ENCODE data around the gene C1QTNF6. TPM values are rescaled to one million over a fixed set of nuclear protein-coding genes. Genes with fewer than 3 reads are reported as not detected.

C1QTNF6 gene
- polyA plus RNA-seq, 2 donors: 1.3 to 4.9 TPM

DNA sequence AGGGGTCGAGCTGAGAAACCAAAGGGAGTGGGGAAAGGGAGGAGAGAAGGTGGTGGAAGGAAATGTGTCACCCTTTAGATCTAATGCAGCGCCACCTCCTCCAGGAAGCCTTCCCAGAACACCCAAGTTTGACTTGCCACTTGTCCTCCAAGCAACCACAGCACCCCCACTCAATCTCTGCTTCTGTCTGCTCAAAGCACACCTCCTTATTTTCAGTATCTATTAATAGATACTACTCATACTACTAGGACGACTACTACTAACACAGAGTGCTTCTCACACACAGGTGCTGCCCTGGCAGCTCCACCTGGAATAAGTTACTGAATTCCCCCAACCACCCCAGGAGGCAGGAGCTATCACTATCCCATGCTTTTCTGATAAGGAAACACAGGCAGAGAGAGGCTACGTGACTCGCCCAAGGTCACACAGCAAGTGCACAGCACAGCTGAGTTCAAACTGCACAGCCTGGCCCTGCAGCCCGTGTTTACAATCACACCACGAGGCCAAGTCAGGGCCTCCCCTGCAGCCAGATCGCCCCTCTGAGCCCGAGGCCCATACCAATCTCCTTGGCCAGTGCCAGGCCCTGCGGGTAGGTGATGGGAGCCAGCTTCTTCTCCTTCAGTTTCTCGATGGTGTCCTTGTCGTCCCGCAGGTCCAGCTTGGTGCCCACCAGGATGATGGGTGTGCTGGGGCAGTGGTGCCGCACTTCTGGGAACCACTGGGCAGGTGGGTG, 42.8 kb upstream of the C1QTNF6 start:
- no peaks in the 10 kb centered on the region for H3K27me3 ChIP-seq (ENCODE audit: control insufficient read depth in 1 of 2, insufficient read depth in 2 of 2, low read length in 2 of 2)
- 62 to 69% methylated on average over 14 of the region's 14 CpGs for WGBS, 2 donors
- no peak overlapping the region for H3K4me3 ChIP-seq (ENCODE audit: low read depth in 1 of 2, low read length in 2 of 2)
- no peaks in the 10 kb centered on the region for H3K9me3 ChIP-seq (ENCODE audit: control insufficient read depth in 2 of 2, insufficient read depth in 1 of 2, low read depth in 1 of 2, low read length in 1 of 2)
- no peak overlapping the region for H3K27ac ChIP-seq (ENCODE audit: low read depth in 2 of 2, low read length in 1 of 2)
- peaks cover 2 to 4% of the 10 kb centered on the region in 2 donors for H3K4me1 ChIP-seq (ENCODE audit: control insufficient read depth in 2 of 2, insufficient read depth in 2 of 2, low read length in 1 of 2)
- peaks cover 0 to 6% of the 10 kb centered on the region in 2 donors for H3K36me3 ChIP-seq (ENCODE audit: control insufficient read depth in 2 of 2, insufficient read depth in 2 of 2, low read length in 1 of 2)

DNA sequence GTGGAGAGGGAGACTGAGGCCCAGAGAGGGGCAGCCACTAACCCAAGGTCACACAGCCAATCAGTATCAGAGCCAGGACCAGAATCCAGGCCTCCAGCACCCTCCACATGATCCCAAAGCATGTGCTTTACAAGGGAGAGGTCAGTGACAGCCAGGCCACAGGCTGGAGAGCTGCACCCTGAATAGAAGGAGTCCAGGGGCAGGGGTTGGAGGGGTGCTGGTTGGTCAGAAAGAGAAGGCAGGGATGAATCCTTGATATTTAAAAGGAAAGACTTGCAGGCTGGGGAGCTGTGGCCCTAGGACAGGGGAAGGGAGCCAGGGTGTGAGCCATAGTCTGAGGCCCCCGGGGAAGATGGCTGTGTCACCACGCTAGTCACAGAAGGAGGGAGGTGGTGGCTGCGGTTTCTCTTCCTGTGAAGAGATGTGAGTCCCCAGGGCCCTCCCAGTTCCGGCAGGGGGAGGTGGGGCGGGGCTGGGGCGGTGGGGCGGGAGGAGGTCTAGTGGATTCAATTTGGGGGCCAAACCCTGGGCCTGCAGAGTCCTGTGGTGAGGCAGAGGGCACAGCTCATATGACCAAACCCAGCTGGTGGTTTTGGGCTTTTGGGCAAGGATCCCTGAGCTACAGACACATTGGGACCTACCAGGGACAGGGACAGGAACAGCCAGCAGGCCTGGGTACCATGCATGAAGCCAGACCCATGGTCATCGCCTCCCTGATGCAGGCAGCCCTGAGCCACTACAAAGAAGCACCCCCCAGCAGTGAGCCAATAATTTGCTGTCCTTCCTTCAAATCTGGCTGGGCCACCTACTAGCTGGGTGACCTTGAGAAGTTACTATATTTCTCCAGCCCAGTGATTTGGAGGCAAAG, 42.0 kb upstream of the C1QTNF6 start:
- Histone ChIP-seq H3K4me3 (ENCODE audit: low read depth in 1 of 2, low read length in 2 of 2) (no peak overlapping the region), H3K27ac (ENCODE audit: low read depth in 2 of 2, low read length in 1 of 2) (peak overlapping the region; percentile 58 to 66), H3K27me3 (ENCODE audit: control insufficient read depth in 1 of 2, insufficient read depth in 2 of 2, low read length in 2 of 2) (no peaks in the 10 kb centered on the region), H3K9me3 (ENCODE audit: control insufficient read depth in 2 of 2, insufficient read depth in 1 of 2, low read depth in 1 of 2, low read length in 1 of 2) (no peaks in the 10 kb centered on the region), H3K36me3 (ENCODE audit: control insufficient read depth in 2 of 2, insufficient read depth in 2 of 2, low read length in 1 of 2) (peaks cover 0 to 6% of the 10 kb centered on the region in 2 donors), H3K4me1 (ENCODE audit: control insufficient read depth in 2 of 2, insufficient read depth in 2 of 2, low read length in 1 of 2) (peaks cover 2 to 4% of the 10 kb centered on the region in 2 donors)
- 46 to 54% methylated on average over 8 of the region's 8 CpGs for WGBS, 2 donors

DNA sequence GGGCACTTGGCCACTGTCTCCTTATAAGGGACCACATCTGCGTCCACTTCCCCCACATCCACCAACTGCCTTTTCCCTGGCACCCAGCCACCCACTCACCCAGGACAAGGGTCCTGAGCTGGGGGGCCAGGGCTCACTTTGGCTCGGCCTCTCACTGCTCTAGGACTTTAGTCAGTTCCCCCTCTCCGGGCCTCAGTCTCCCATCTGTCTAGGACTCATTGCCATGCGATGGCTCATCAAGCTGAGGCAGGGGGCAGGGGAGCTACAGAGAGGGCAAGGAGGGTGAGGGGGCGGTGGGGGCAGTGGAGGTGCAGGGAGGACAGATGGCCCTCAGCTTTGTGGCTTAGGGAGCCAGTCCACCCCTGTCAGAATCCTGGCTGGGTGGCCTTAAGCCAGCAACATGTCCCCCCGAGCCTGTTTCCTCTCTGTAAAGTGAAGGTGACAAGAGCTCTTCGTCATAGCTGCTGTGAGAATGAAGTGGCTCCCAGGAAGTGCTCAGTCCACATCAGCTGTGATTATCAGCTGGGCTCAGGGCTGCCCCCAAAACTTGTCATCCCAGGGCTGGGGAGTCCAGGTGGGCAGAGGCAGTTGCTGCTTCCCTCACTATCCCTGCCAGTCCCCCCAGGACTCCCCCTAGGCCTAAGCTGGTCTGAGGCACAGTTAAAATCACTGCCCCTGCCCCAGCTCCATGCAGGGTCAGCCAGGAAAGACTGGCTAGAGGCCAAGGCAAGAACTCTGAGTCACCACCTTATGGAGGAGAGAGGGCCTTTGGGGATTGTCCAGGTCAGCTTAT, 41.2 kb upstream of the C1QTNF6 start:
- no peaks in the 10 kb centered on the region for H3K27me3 ChIP-seq (ENCODE audit: control insufficient read depth in 1 of 2, insufficient read depth in 2 of 2, low read length in 2 of 2)
- no peak overlapping the region for H3K4me3 ChIP-seq (ENCODE audit: low read depth in 1 of 2, low read length in 2 of 2)
- WGBS, 2 donors: 59 to 60% methylated on average over 7 of the region's 7 CpGs
- H3K9me3 ChIP-seq (ENCODE audit: control insufficient read depth in 2 of 2, insufficient read depth in 1 of 2, low read depth in 1 of 2, low read length in 1 of 2): no peaks in the 10 kb centered on the region
- peak overlapping the region; percentile 58 to 66 for H3K27ac ChIP-seq (ENCODE audit: low read depth in 2 of 2, low read length in 1 of 2)
- H3K36me3 ChIP-seq (ENCODE audit: control insufficient read depth in 2 of 2, insufficient read depth in 2 of 2, low read length in 1 of 2): peaks cover 0 to 6% of the 10 kb centered on the region in 2 donors
- peaks cover 2 to 4% of the 10 kb centered on the region in 2 donors for H3K4me1 ChIP-seq (ENCODE audit: control insufficient read depth in 2 of 2, insufficient read depth in 2 of 2, low read length in 1 of 2)

DNA sequence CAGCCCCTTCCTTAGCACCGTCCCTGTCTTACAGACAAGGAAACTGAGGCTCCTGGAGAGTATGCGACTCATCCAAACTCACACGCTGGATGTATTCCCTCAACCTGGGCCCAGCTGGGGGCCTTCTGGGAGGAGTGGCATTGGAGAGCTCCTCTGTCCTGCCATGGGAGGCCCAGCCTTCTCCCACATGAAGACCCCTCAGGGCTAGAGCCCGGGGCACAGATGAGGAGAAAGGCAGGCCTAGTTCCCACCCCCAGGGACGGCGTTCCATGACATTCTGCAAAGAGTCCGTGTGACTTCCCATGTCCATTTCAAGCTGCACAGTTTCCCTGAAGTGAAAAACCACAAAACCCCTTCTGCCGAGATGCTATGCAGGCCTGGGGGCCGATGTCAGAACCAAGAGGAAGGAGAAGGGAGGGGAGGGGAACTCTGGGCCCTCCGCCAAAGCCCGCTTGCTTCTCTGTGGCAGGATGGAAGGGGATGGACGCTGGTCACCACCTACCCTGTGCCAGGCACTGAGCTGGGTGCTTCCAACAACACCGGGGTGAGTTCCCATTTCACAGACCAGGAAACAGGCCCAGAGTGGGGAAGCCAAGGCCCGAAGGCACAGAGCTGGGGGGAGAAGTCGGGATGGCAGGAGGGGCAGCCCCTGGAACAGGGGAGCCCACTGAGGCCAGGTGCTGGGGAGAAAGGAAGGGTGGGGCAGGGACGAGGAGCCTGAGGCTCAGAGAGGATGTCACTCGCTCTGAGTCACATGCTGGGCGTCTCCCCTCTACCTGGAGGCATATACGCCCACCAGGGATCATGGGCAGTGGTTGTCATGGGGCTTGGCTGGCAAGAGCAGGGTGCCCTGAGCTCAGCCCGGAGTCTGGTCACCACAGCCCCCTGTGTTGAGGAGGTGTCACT, 40.3 kb upstream of the C1QTNF6 start:
- Histone ChIP-seq H3K4me3 (ENCODE audit: low read depth in 1 of 2, low read length in 2 of 2) (no peak overlapping the region), H3K27me3 (ENCODE audit: control insufficient read depth in 1 of 2, insufficient read depth in 2 of 2, low read length in 2 of 2) (no peaks in the 10 kb centered on the region), H3K27ac (ENCODE audit: low read depth in 2 of 2, low read length in 1 of 2) (peak overlapping the region; percentile 13 to 58), H3K36me3 (ENCODE audit: control insufficient read depth in 2 of 2, insufficient read depth in 2 of 2, low read length in 1 of 2) (peaks cover 0 to 6% of the 10 kb centered on the region in 2 donors), H3K4me1 (ENCODE audit: control insufficient read depth in 2 of 2, insufficient read depth in 2 of 2, low read length in 1 of 2) (peaks cover 2 to 4% of the 10 kb centered on the region in 2 donors), H3K9me3 (ENCODE audit: control insufficient read depth in 2 of 2, insufficient read depth in 1 of 2, low read depth in 1 of 2, low read length in 1 of 2) (no peaks in the 10 kb centered on the region)
- WGBS, 2 donors: 50 to 54% methylated on average over 20 of the region's 20 CpGs

GRCh38 chr22:37226514-37226913, 38.5 kb upstream of the C1QTNF6 start:
- H3K27ac ChIP-seq (ENCODE audit: low read depth in 2 of 2, low read length in 1 of 2): no peak overlapping the region
- H3K36me3 ChIP-seq (ENCODE audit: control insufficient read depth in 2 of 2, insufficient read depth in 2 of 2, low read length in 1 of 2): peaks cover 0 to 2% of the 10 kb centered on the region in 2 donors
- H3K4me1 ChIP-seq (ENCODE audit: control insufficient read depth in 2 of 2, insufficient read depth in 2 of 2, low read length in 1 of 2): peaks cover 2 to 4% of the 10 kb centered on the region in 2 donors
- WGBS, 2 donors: 83 to 93% methylated on average over 14 of the region's 14 CpGs
- no peaks in the 10 kb centered on the region for H3K27me3 ChIP-seq (ENCODE audit: control insufficient read depth in 1 of 2, insufficient read depth in 2 of 2, low read length in 2 of 2)
- H3K9me3 ChIP-seq (ENCODE audit: control insufficient read depth in 2 of 2, insufficient read depth in 1 of 2, low read depth in 1 of 2, low read length in 1 of 2): peaks cover 0 to under 1% of the 10 kb centered on the region in 2 donors
- no peak overlapping the region for H3K4me3 ChIP-seq (ENCODE audit: low read depth in 1 of 2, low read length in 2 of 2)

DNA sequence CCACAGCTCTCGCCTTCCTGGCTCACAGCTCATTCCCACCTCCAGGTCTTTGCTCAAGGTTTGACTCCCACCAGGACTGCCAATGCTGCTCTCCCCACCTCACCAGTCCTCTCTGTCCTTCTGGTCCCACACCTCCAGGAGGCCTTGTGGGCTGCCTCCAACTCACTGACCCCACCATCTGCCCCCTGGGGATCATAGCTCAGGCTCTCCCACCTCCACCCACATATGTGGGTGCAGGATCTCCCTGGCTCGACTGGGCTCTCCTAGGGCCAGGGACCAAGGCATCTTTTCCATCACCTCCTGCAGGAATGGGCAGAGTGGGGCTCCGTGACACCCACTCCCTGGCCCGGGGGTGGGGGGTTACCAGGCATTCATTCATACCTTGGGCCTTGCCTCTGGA, 38.0 kb upstream of the C1QTNF6 start:
- peaks cover 2 to 4% of the 10 kb centered on the region in 2 donors for H3K4me1 ChIP-seq (ENCODE audit: control insufficient read depth in 2 of 2, insufficient read depth in 2 of 2, low read length in 1 of 2)
- H3K4me3 ChIP-seq (ENCODE audit: low read depth in 1 of 2, low read length in 2 of 2): no peak overlapping the region
- no peak overlapping the region for H3K27ac ChIP-seq (ENCODE audit: low read depth in 2 of 2, low read length in 1 of 2)
- H3K36me3 ChIP-seq (ENCODE audit: control insufficient read depth in 2 of 2, insufficient read depth in 2 of 2, low read length in 1 of 2): no peaks in the 10 kb centered on the region
- peaks cover 0 to 4% of the 10 kb centered on the region in 2 donors for H3K9me3 ChIP-seq (ENCODE audit: control insufficient read depth in 2 of 2, insufficient read depth in 1 of 2, low read depth in 1 of 2, low read length in 1 of 2)
- H3K27me3 ChIP-seq (ENCODE audit: control insufficient read depth in 1 of 2, insufficient read depth in 2 of 2, low read length in 2 of 2): no peaks in the 10 kb centered on the region
- WGBS, 2 donors: 86 to 88% methylated on average over 4 of the region's 4 CpGs

DNA sequence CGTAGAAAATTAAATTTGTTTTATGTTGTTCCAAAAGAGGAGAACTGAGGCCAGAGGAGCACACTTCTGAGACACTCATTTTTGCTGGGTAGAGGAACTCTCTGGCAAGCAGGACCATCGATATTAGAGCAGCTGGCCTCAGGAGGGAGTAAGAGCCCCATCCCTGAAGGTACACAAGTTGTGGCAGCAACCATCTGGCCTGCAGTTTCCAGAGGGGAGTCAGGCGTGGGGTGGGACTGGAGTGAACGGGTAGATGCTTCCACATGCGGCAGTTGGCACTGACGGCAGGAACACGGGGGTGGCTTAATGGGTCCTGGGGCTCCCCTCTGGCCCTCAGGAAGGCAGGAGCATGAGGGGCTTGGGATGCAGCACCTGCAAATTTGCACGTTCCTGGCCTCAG, 37.4 kb upstream of the C1QTNF6 start:
- no peaks in the 10 kb centered on the region for H3K36me3 ChIP-seq (ENCODE audit: control insufficient read depth in 2 of 2, insufficient read depth in 2 of 2, low read length in 1 of 2)
- H3K4me3 ChIP-seq (ENCODE audit: low read depth in 1 of 2, low read length in 2 of 2): no peak overlapping the region
- no peak overlapping the region for H3K27ac ChIP-seq (ENCODE audit: low read depth in 2 of 2, low read length in 1 of 2)
- H3K4me1 ChIP-seq (ENCODE audit: control insufficient read depth in 2 of 2, insufficient read depth in 2 of 2, low read length in 1 of 2): peaks cover 2 to 7% of the 10 kb centered on the region in 2 donors
- no peaks in the 10 kb centered on the region for H3K27me3 ChIP-seq (ENCODE audit: control insufficient read depth in 1 of 2, insufficient read depth in 2 of 2, low read length in 2 of 2)
- peaks cover 0 to 4% of the 10 kb centered on the region in 2 donors for H3K9me3 ChIP-seq (ENCODE audit: control insufficient read depth in 2 of 2, insufficient read depth in 1 of 2, low read depth in 1 of 2, low read length in 1 of 2)
- 50 to 74% methylated on average over 8 of the region's 8 CpGs for WGBS, 2 donors

GRCh38 chr22:37224757-37225420, 36.8 kb upstream of the C1QTNF6 start:
- WGBS, 2 donors: 61 to 68% methylated on average over 8 of the region's 8 CpGs
- H3K27ac ChIP-seq (ENCODE audit: low read depth in 2 of 2, low read length in 1 of 2): no peak overlapping the region

More at GRCh38 chr22:37224757-37225420, 36.8 kb upstream of the C1QTNF6 start:
- Histone ChIP-seq H3K27me3 (ENCODE audit: control insufficient read depth in 1 of 2, insufficient read depth in 2 of 2, low read length in 2 of 2) (no peaks in the 10 kb centered on the region), H3K9me3 (ENCODE audit: control insufficient read depth in 2 of 2, insufficient read depth in 1 of 2, low read depth in 1 of 2, low read length in 1 of 2) (peaks cover 0 to 4% of the 10 kb centered on the region in 2 donors), H3K36me3 (ENCODE audit: control insufficient read depth in 2 of 2, insufficient read depth in 2 of 2, low read length in 1 of 2) (no peaks in the 10 kb centered on the region), H3K4me3 (ENCODE audit: low read depth in 1 of 2, low read length in 2 of 2) (no peak overlapping the region), H3K4me1 (ENCODE audit: control insufficient read depth in 2 of 2, insufficient read depth in 2 of 2, low read length in 1 of 2) (peaks cover 2 to 7% of the 10 kb centered on the region in 2 donors)
